ENCODE measurements around the gene ZBTB8OS. TPM values are rescaled to one million over a fixed set of nuclear protein-coding genes. Genes with fewer than 3 reads are reported as not detected.

ZBTB8OS gene
- total and polyA plus RNA-seq, 2 of the 8 experiments (the other 6 are each of a cell fraction or from before 2014, with no cell fraction given): 68.0 to 74.2 TPM

DNA sequence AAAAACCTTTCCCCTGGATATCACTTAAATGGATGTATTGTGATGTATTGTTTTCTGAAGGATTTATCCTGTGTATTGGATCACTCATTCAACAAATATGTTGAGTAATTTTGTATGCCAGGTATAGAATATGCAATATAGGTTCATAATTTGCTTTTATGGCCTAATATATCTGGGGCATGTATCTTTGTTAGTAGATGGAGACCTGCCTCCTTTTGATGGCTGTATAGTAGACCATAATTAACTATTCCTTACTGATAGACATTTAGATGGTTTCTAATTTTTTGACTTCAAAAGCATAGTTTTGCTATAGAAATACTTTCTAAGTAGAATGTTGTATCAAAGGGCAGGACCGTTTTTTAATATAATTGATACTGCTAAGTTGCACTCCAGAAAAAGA lies 9.2 kb upstream of the ZBTB8OS start:
- CTCF ChIA-PET (ENCODE audit: partially characterized antibody): interaction anchor here (1.1 kb wide), 1 partner anchor 259 kb away, joined by 3 read pairs; no protein-coding TSS in a partner anchor
- no peak overlapping the region for H2AK5ac ChIP-seq (ENCODE audit: low read depth, low read length)
- no peak overlapping the region for H3K18ac ChIP-seq (ENCODE audit: extremely low read depth, low read length)
- peaks cover 2% of the 10 kb centered on the region; the same call in 1 of the 2 replicates for H3K79me1 ChIP-seq (ENCODE audit: low read depth, low read length)
- H2BK120ac ChIP-seq (replicated peaks; ENCODE audit: low read depth, low read length): no peak overlapping the region
- POLR2A ChIA-PET (ENCODE audit: partially characterized antibody): interaction anchor here (1.0 to 9.7 kb wide), 7 partner anchors 6 to 107 kb away, joined by 3 to 118 read pairs (median 4); partner anchors contain the start of genes RBBP4 and ZBTB8OS
- H4K8ac ChIP-seq (ENCODE audit: extremely low read depth, insufficient read depth, low read length): no peak overlapping the region
- H3K9me3 ChIP-seq (ENCODE audit: insufficient read depth in 2 of 2, low read depth in 1 of 2, low read length in 1 of 2): no peaks in the 10 kb centered on the region
- H3K4me3 ChIP-seq (ENCODE audit: extremely low read depth in 1 of 4, insufficient read depth in 2 of 4, low read depth in 3 of 4, low read length in 4 of 4): no peak overlapping the region
- no peak overlapping the region for H4K5ac ChIP-seq (ENCODE audit: insufficient read length, low read depth, low read length)
- 86% methylated on average over 1 of the region's 1 CpG; no CpG with 5 or more reads in 1 of the 2 experiments for WGBS, 2 experiments (ENCODE audit: extremely low coverage in 1 of 2, insufficient coverage in 1 of 2, insufficient read length in 1 of 2, insufficient replicate concordance in 2 of 2, low coverage in 1 of 2, low lambda C conversion rate in 2 of 2, missing lambda C conversion rate in 1 of 2)
- no peak overlapping the region for H2BK12ac ChIP-seq (ENCODE audit: low read depth, low read length)
- H2BK5ac ChIP-seq (ENCODE audit: low read depth, low read length): no peak overlapping the region
- no peak overlapping the region for H2BK15ac ChIP-seq (ENCODE audit: low read length)
- H4K20me1 ChIP-seq (replicated peaks in 1 of 2; ENCODE audit: control insufficient read depth in 1 of 2, insufficient read depth in 2 of 2, low read length in 2 of 2): peaks cover 7 to 11% of the 10 kb centered on the region in 2 experiments
- no peak overlapping the region for H2BK20ac ChIP-seq (ENCODE audit: low read length)
- no peaks in the 10 kb centered on the region for H3K23me2 ChIP-seq (ENCODE audit: low read depth, low read length)
- no peak overlapping the region for H3K14ac ChIP-seq (ENCODE audit: insufficient read length)
- no peak overlapping the region for H2AFZ ChIP-seq (ENCODE audit: low read length)
- H3K56ac ChIP-seq (replicated peaks; ENCODE audit: insufficient read length, low read depth, low read length): no peak overlapping the region
- no peaks in the 10 kb centered on the region for H3K27me3 ChIP-seq (replicated peaks in 1 of 4; ENCODE audit: control insufficient read depth in 3 of 4, extremely low read depth in 1 of 4, insufficient read depth in 3 of 4, low read length in 3 of 4)
- H3K36me3 ChIP-seq (ENCODE audit: control insufficient read depth in 2 of 4, insufficient read depth in 4 of 4, low read length in 3 of 4): peaks cover 15 to 94% (median 66%) of the 10 kb centered on the region in 4 experiments
- no peak overlapping the region for H3K4me2 ChIP-seq (ENCODE audit: insufficient read depth in 1 of 2, low read depth in 2 of 2, low read length in 2 of 2)
- peaks cover 0 to 68% of the 10 kb centered on the region in 2 experiments; a peak in 3 of 4 replicates for H3K79me2 ChIP-seq (ENCODE audit: control insufficient read depth in 1 of 2, insufficient read depth in 2 of 2, low read length in 2 of 2)
- TF ChIP-seq EGR1 (IDR thresholded peaks at IDR 0.05; ENCODE audit: borderline replicate concordance, low read depth, low read length): no peak
- TF ChIP-seq, protein P1, sequence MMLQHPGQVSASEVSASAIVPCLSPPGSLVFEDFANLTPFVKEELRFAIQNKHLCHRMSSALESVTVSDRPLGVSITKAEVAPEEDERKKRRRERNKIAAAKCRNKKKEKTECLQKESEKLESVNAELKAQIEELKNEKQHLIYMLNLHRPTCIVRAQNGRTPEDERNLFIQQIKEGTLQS (IDR thresholded peaks at IDR 0.05; ENCODE audit: insufficient read depth, low read depth, low read length): no peak
- no peak for TF ChIP-seq POLR2A (IDR thresholded peaks at IDR 0.05; ENCODE audit: control extremely low read depth in 1 of 2, low read depth in 2 of 2, low read length in 2 of 2)
- TF ChIP-seq E2F6 (IDR thresholded peaks at IDR 0.05): no peak
- TF ChIP-seq SIX5 (IDR thresholded peaks at IDR 0.05; ENCODE audit: low read depth, low read length): no peak
- no peak overlapping the region for H3K4ac ChIP-seq (replicated peaks; ENCODE audit: insufficient read length, low read depth, low read length)
- H4K91ac ChIP-seq (replicated peaks; ENCODE audit: insufficient read length, low read length): no peak overlapping the region
- no peak overlapping the region for H3K23ac ChIP-seq (ENCODE audit: insufficient read length)
- H3K4me1 ChIP-seq (replicated peaks in 1 of 4; ENCODE audit: control insufficient read depth in 3 of 4, insufficient read depth in 4 of 4, low read length in 3 of 4): no peaks in the 10 kb centered on the region
- no peak overlapping the region for H3K27ac ChIP-seq (ENCODE audit: low read depth, low read length)
- FAIRE-seq: no peak
- H3K9ac ChIP-seq (replicated peaks in 1 of 4; ENCODE audit: extremely low read depth in 1 of 4, low read depth in 3 of 4, low read length in 3 of 4): no peak overlapping the region
- no peak for DNase-seq (ENCODE audit: low read depth in 1 of 2, low spot score in 2 of 2)

Measured in H1 (cell line).